GM04503 (cell line): ENCODE measurements around the gene FBXO2.
"Not testable (repeated sequence)": the region's sequence is repeated elsewhere in the genome, so short reads cannot be mapped to it uniquely, and the experiment has no call there.

Source experiments
- DNase-seq: peaks from one replicate; pipeline ENCODE4 v3.0.0-alpha.2; 2012; ENCODE audit warnings: low read depth

FBXO2 gene

GRCh38 chr1:11653101-11653860, 948 bp downstream of the FBXO2 start:
- DNase-seq, result no peak

- no peak for DNase-seq
Observed at GRCh38 chr1:11652203-11652780, 1.9 kb downstream of the FBXO2 start.

GRCh38 chr1:11651017-11651416, 3.2 kb downstream of the FBXO2 start:
- DNase-seq, result no peak

- DNase-seq, result no peak
Observed at GRCh38 chr1:11650331-11650991, 3.8 kb downstream of the FBXO2 start.

- DNase-seq, result no peak
Observed at GRCh38 chr1:11649624-11650330, 4.5 kb downstream of the FBXO2 start.

GRCh38 chr1:11649237-11649623, 5.0 kb downstream of the FBXO2 start:
- no peak for DNase-seq

- no peak for DNase-seq
Observed at GRCh38 chr1:11648732-11649158, 5.5 kb downstream of the FBXO2 start.

GRCh38 chr1:11648039-11648438, 6.2 kb downstream of the FBXO2 start:
- DNase-seq, result no peak

- no peak for DNase-seq
Observed at GRCh38 chr1:11647333-11647732, 6.9 kb downstream of the FBXO2 start.

- no peak for DNase-seq
Observed at GRCh38 chr1:11646317-11646716, 7.9 kb downstream of the FBXO2 start.

- no peak for DNase-seq
Observed at GRCh38 chr1:11645670-11646265, 8.5 kb downstream of the FBXO2 start.

- no peak for DNase-seq
Observed at GRCh38 chr1:11645270-11645669, 9.0 kb downstream of the FBXO2 start.

GRCh38 chr1:11643782-11644181, 10.4 kb downstream of the FBXO2 start:
- no peak for DNase-seq

- DNase-seq, result not testable (repeated sequence)
Observed at GRCh38 chr1:11642418-11643017, 11.7 kb downstream of the FBXO2 start.

GRCh38 chr1:11641776-11642305, 12.4 kb downstream of the FBXO2 start:
- no peak for DNase-seq

GRCh38 chr1:11640944-11641343, 13.3 kb downstream of the FBXO2 start:
- no peak for DNase-seq

GRCh38 chr1:11640101-11640500, 14.1 kb downstream of the FBXO2 start:
- no peak for DNase-seq

- no peak for DNase-seq
Observed at GRCh38 chr1:11639372-11639771, 14.9 kb downstream of the FBXO2 start.

- DNase-seq, result no peak
Observed at GRCh38 chr1:11638121-11638520, 16.1 kb downstream of the FBXO2 start.

- no peak for DNase-seq
Observed at GRCh38 chr1:11634365-11635192, 19.6 kb downstream of the FBXO2 start.
